HG02623 (cell line): ENCODE data around the gene GNGT1.

Source experiments
- ATAC-seq: cut with Tn5 transposase; IDR thresholded peaks from one replicate; pipeline ENCODE4 v1.9.1; 2021; ENCODE audit warnings: moderate library complexity; ENCODE audit not compliant: unreplicated experiment

GNGT1 gene

DNA sequence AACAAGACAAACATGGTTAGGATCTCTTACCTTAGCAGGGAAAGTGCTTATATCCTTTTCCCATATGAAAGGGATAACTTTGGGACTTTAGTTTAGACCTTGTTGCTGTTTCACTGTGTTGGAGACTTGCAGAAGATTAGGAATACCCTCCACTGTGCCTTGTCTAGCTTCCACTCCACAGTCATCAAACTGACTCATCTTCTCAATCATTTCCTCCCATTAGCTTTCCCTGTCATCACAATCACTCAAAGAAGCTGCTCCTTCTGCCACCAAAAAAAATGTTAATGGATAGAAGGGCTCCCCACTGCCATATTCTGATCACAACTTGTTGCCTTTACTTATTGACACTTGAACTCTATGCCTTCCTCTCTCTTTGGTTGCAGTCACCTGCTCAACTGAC, 31.9 kb downstream of the GNGT1 start:
- ATAC-seq: no peak

DNA sequence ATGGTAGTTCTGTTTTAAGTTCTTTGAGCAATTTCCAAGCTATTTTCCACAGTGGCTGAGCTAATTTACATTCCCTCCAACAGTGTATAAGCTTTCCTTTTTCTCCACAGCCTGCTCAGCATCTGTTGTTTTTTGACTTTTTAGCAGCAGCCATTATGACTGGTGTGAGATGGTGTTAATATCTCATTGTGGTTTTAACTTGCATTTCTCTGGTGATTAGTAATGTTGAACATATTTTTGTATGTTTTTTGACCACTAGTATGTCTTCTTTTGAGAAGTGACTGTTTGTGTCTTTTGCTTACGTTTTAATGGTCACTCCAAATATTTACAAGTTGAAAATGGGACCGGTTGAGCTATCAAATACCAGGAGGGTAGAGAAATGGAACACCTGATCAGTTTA, 35.6 kb downstream of the GNGT1 start:
- ATAC-seq: no peak

DNA sequence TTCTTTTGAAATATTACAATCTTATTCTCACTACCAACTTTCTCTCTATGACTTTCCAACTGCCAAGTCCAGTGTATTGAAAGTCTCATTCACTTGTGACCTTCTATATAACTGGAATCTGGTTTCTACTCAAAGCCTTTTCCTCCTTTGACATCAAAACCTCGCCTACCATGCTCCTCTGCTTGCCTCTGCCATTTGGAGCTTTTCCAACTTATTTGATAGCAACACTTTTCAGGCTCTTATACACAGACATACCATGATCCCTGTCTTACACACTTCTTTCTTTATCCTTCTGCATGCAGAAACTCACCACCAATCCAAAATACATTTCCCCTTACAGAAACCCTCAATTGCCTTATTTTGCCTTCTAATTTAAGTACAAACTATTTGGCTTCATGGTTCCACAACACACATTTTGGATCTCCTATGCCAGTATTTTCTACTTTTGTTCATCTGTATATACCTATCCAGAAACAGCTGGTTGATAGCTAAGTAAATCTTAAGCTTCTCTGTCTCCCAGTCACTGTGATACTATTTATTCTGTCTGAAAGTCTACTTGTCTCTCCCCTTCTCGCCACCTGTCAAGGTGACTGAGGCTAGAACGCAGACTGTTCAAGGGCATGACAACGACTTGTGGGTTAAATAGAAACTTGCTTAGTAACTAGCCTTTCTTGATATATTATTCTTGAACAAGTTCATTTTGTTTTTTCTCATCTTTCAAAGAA, 37.6 kb downstream of the GNGT1 start:
- no peak for ATAC-seq

- no peak for ATAC-seq
Observed at GRCh38 chr7:93944673-93945072, 38.3 kb downstream of the GNGT1 start.

GRCh38 chr7:93945083-93945482, 38.7 kb downstream of the GNGT1 start:
- no peak for ATAC-seq

- ATAC-seq: no peak
Observed at GRCh38 chr7:93945756-93946535, 39.6 kb downstream of the GNGT1 start.

DNA sequence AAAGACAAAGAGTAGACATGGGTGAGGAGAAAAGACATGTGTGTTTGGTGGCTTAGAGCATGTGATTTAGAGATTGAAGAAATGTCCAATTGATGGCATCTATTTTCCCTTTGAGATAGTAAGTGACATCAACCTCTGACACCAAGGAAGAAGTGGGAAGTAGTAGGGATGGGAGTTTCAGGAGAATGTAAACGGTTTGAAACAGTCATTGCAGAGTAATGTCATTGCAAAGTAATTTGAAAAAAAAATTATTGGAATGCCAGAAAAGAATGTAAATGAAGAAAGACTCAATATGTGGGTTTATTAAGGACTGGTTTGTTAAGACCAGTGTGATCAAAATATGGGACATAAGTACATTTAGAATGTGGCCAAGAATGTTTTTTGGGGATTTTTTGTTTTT, 41.7 kb downstream of the GNGT1 start:
- no peak for ATAC-seq

- no peak for ATAC-seq
Observed at GRCh38 chr7:93948873-93949272, 42.5 kb downstream of the GNGT1 start.

- no peak for ATAC-seq
Observed at GRCh38 chr7:93949423-93949822, 43.1 kb downstream of the GNGT1 start.

DNA sequence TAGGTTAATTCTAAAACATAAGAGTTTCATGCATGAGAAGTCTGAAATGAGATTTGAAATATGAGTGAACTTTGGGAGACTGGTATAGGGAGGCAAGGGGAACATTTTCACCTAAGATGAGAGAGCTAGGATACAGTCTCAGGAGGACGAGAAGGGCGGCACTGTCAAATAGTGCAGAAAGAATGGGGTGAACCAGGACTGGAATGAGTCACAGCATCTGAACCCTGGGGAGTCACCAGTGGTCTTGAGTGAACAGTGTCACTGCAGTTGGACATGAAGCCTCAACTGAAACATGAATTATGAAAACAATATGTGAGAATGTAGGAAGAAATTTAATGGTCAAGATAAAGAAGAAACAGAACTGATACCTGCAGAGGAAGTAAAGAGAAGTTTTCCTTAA, 48.9 kb downstream of the GNGT1 start:
- ATAC-seq: no peak

DNA sequence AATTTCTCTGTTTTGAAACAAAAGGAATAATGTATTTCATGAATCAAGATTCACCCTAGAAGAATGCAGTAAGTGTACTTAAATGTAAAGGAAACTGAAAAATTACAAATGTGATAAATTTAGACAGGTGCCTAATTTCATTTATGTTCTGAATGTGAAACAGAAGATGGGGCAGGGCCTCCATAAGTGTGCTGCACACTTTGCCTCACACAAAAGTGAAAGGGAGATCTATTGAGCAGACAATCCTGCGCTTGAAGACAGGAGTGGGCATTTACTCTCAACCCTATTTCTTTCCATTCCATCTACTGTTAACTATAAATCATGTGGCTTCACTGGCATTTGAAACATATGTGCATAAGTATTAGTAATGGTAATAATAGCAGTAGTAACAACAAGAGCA, 51.4 kb downstream of the GNGT1 start:
- no peak for ATAC-seq

DNA sequence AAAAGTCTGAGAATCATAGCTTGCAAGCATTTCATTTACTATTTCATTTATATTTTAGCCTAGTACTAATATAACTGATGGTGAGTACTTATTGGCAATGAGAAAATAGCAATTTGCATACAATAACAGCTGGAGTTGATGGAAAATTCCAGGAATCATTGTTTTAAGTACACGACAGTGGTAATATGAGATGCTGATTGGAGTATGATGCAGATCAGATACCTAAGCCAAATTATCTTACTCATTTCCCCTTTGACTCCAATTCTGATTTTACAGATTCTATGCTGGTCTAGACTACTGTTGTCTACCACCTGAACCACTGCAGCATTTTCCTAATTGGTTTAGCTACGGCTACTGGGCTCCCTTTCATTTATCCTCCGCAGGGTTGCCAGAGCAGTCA, 51.8 kb downstream of the GNGT1 start:
- no peak for ATAC-seq

- no peak for ATAC-seq
Observed at GRCh38 chr7:93958651-93959050, 52.3 kb downstream of the GNGT1 start.
